ENCODE measurements around the gene MASP1.

GRCh38 chr3:187209491-187209890 is 82.0 kb downstream of the MASP1 start:
- TF ChIP-seq POLR2AphosphoS5 (IDR thresholded peaks at IDR 0.05; ENCODE audit: borderline replicate concordance, low read depth, low read length) (no peak), EZH2 (IDR thresholded peaks at IDR 0.05) (no peak)

All from SK-N-MC (cell line).